Renal pelvis (tissue), 12 donors: ENCODE results near the gene KERA. TPM values are rescaled to one million over a fixed set of nuclear protein-coding genes. Genes with fewer than 3 reads are reported as not detected.
"Not testable (repeated sequence)": the region's sequence is repeated elsewhere in the genome, so short reads cannot be mapped to it uniquely, and the experiment has no call there.

ENCODE experiments used
- DNase-seq: peaks from one replicate; pipeline ENCODE4 v3.0.0-alpha.2; 2013
- long read RNA-seq, 16 experiments: transcript quantifications; one replicate each; lab custom pipeline, GENCODE V29; 2026
- polyA plus RNA-seq, 3 donors: library from polyadenylated mRNA; unstranded; fragments of 120-200 nt; gene quantifications; one replicate each; pipeline ENCODE4 v1.2.1, GENCODE V29; 2013; ENCODE audit not compliant: insufficient read length in 3 of 3

The KERA gene
- under 1 TPM in 1 of 3 donors, not detected in 2; 0.06 TPM for polyA plus RNA-seq
- long read RNA-seq, donor 1, result 0 reads
- long read RNA-seq, donor 2, partial matches to known transcripts, result 0 of 2 reads
- long read RNA-seq, donor 2, other reads (novel, unspliced or antisense), result 0 of 2 reads
- long read RNA-seq, donor 3, result 0 reads
- long read RNA-seq, donor 4, result 0 reads
- long read RNA-seq, donor 5, result 0 reads
- long read RNA-seq, donor 6, result 0 reads
- long read RNA-seq, donor 7, result 0 reads
- long read RNA-seq, donor 8, result 0 reads
- long read RNA-seq, donor 9, result 0 reads
- long read RNA-seq, donor 10, result 0 reads
- long read RNA-seq, donor 11, result 0 reads
- long read RNA-seq, donor 12, result 0 reads
- long read RNA-seq, donor 13, result 0 reads
- long read RNA-seq, donor 14, result 0 reads
- long read RNA-seq, donor 15, result 0 reads
- long read RNA-seq, donor 16, result 0 reads

GRCh38 chr12:91057368-91058165, at the start of gene KERA:
Gene KERA (minus strand): TSS chr12:91058024. CDS start chr12:91056281, 1,743 bp downstream.
- no peak for DNase-seq

- no peak for DNase-seq
Observed at GRCh38 chr12:91106283-91106682, 48.5 kb upstream of the KERA start.

- no peak for DNase-seq
Observed at GRCh38 chr12:91105807-91106206, 48.0 kb upstream of the KERA start.

- DNase-seq, result no peak
Observed at GRCh38 chr12:91104812-91105466, 47.1 kb upstream of the KERA start.

GRCh38 chr12:91103624-91104023, 45.8 kb upstream of the KERA start:
- DNase-seq, result no peak

- DNase-seq, result no peak
Observed at GRCh38 chr12:91103101-91103500, 45.3 kb upstream of the KERA start.

GRCh38 chr12:91100906-91101305, 43.1 kb upstream of the KERA start:
- DNase-seq, result no peak

- DNase-seq, result no peak
Observed at GRCh38 chr12:91099836-91100235, 42.0 kb upstream of the KERA start.

GRCh38 chr12:91099341-91099740, 41.5 kb upstream of the KERA start:
- no peak for DNase-seq

GRCh38 chr12:91098941-91099340, 41.1 kb upstream of the KERA start:
- no peak for DNase-seq

GRCh38 chr12:91098461-91098860, 40.6 kb upstream of the KERA start:
- no peak for DNase-seq

GRCh38 chr12:91094957-91095356, 37.1 kb upstream of the KERA start:
- DNase-seq, result no peak

- no peak for DNase-seq
Observed at GRCh38 chr12:91094032-91094662, 36.3 kb upstream of the KERA start.

- DNase-seq, result no peak
Observed at GRCh38 chr12:91093341-91093740, 35.5 kb upstream of the KERA start.

GRCh38 chr12:91091916-91092715, 34.3 kb upstream of the KERA start:
- DNase-seq, result no peak

- not testable (repeated sequence) for DNase-seq
Observed at GRCh38 chr12:91089953-91090352, 32.1 kb upstream of the KERA start.

GRCh38 chr12:91080041-91080440, 22.2 kb upstream of the KERA start:
- no peak for DNase-seq

GRCh38 chr12:91078501-91078900, 20.7 kb upstream of the KERA start:
- no peak for DNase-seq

GRCh38 chr12:91077228-91077954, 19.6 kb upstream of the KERA start:
- no peak for DNase-seq

GRCh38 chr12:91074851-91075250, 17.0 kb upstream of the KERA start:
- DNase-seq, result no peak
